Large intestine (tissue), 12 donors: ENCODE results near the gene KRT17. TPM values are rescaled to one million over a fixed set of nuclear protein-coding genes. Genes with fewer than 3 reads are reported as not detected.
A peak's percentile ranks its signal among the peaks of the same experiment; 100 is the strongest.

Experiments used
- DNase-seq, 2 donors: peaks; one replicate each; pipeline versions ENCODE4 v3.0.0 to v3.0.0-alpha.2; 2013
- H3K27ac ChIP-seq: one replicate; pipeline ENCODE4 v1.5.1; 2013; ENCODE audit warnings: low read length
- H3K27me3 ChIP-seq: 2 replicates; pipeline ENCODE4 v1.6.1; 2013; ENCODE audit warnings: low read length; ENCODE audit not compliant: control insufficient read depth, insufficient read depth
- H3K36me3 ChIP-seq: 2 replicates; pipeline ENCODE4 v1.6.1; 2013; ENCODE audit warnings: low read length; ENCODE audit not compliant: control insufficient read depth, insufficient read depth
- H3K4me1 ChIP-seq: one replicate; pipeline ENCODE4 v1.6.1; 2013; ENCODE audit warnings: low read length; ENCODE audit not compliant: control insufficient read depth, insufficient read depth
- H3K4me3 ChIP-seq: one replicate; pipeline ENCODE4 v1.5.1; 2013; ENCODE audit warnings: low read length
- H3K9me3 ChIP-seq: one replicate; pipeline ENCODE4 v1.6.1; 2013; ENCODE audit warnings: mild to moderate bottlenecking, low read depth, low read length, moderate library complexity; ENCODE audit not compliant: control insufficient read depth
- WGBS: methylation state at CpG from one replicate; pipeline ENCODE4 v1.1.5; 2013; ENCODE audit warnings: low lambda C conversion rate; ENCODE audit not compliant: insufficient coverage; 5-methylcytosine and 5-hydroxymethylcytosine counted together
- long read RNA-seq, 11 donors: transcript quantifications; one replicate each; lab custom pipeline, GENCODE V29; 2026
- polyA plus RNA-seq: library from polyadenylated mRNA; unstranded; fragments of 120-200 nt; gene quantifications from one replicate; pipeline ENCODE4 v1.2.1, GENCODE V29; 2013

Gene KRT17
- polyA plus RNA-seq, result 1.1 TPM
- long read RNA-seq, donor 1, result 0 reads
- long read RNA-seq, donor 2, partial matches to known transcripts, result 0 of 1 reads
- long read RNA-seq, donor 2, other reads (novel, unspliced or antisense), result 0 of 1 reads
- long read RNA-seq, donor 3, result 0 reads
- long read RNA-seq, donor 4, result 0 reads
- long read RNA-seq, donor 5, partial matches to known transcripts, result 0 of 3 reads
- long read RNA-seq, donor 5, other reads (novel, unspliced or antisense), result 0 of 3 reads
- long read RNA-seq, donor 6, partial matches to known transcripts, result 0 of 1 reads
- long read RNA-seq, donor 6, other reads (novel, unspliced or antisense), result 0 of 1 reads
- long read RNA-seq, donor 7, partial matches to known transcripts, result 0 of 4 reads
- long read RNA-seq, donor 7, other reads (novel, unspliced or antisense), result 0 of 4 reads
- long read RNA-seq, donor 8, result 0 reads
- long read RNA-seq, donor 9, partial matches to known transcripts, result 0 of 1 reads
- long read RNA-seq, donor 9, other reads (novel, unspliced or antisense), result 0 of 1 reads
- long read RNA-seq, donor 10, partial matches to known transcripts, result 0 of 1 reads
- long read RNA-seq, donor 10, other reads (novel, unspliced or antisense), result 0 of 1 reads
- long read RNA-seq, donor 11, partial matches to known transcripts, result 0 of 1 reads
- long read RNA-seq, donor 11, other reads (novel, unspliced or antisense), result 0 of 1 reads

GRCh38 chr17:41624208-41625101, at the start of gene KRT17:
TSS of gene KRT17 (minus strand) at chr17:41624575. CDS start at chr17:41624509, 66 bp downstream.
- Histone ChIP-seq H3K4me3 (no peak within 1 kb of the TSS), H3K4me1 (no peaks in the 10 kb centered on the region), H3K9me3 (no peaks in the 10 kb centered on the region), H3K27me3 (no peaks in the 10 kb centered on the region), H3K27ac (no peak within 1 kb of the TSS), H3K36me3 (no peaks in the 10 kb centered on the region)
- DNase-seq, result peak; percentile 28 to 29
- WGBS, result no CpG with 5 or more reads among the region's 33 CpGs

- Histone ChIP-seq H3K27me3 (no peaks in the 10 kb centered on the region), H3K9me3 (no peaks in the 10 kb centered on the region), H3K36me3 (no peaks in the 10 kb centered on the region), H3K27ac (no peak overlapping the region), H3K4me1 (peaks cover 13% of the 10 kb centered on the region), H3K4me3 (no peak overlapping the region)
- no peak for DNase-seq
- 100% methylated on average over 1 of the region's 7 CpGs for WGBS
These were observed 47.8 kb upstream of the KRT17 start for GRCh38 chr17:41672153-41672552.

GRCh38 chr17:41667280-41668041, 43.1 kb upstream of the KRT17 start:
- peaks cover 2% of the 10 kb centered on the region for H3K9me3 ChIP-seq
- no peak overlapping the region for H3K27ac ChIP-seq
- WGBS, result 83% methylated on average over 1 of the region's 23 CpGs
- no peak for DNase-seq
- H3K4me1 ChIP-seq, result peaks cover 13% of the 10 kb centered on the region
- no peaks in the 10 kb centered on the region for H3K36me3 ChIP-seq
- no peaks in the 10 kb centered on the region for H3K27me3 ChIP-seq
- H3K4me3 ChIP-seq, result no peak overlapping the region

- Histone ChIP-seq H3K9me3 (peaks cover 2% of the 10 kb centered on the region), H3K4me1 (peaks cover 13% of the 10 kb centered on the region), H3K36me3 (no peaks in the 10 kb centered on the region), H3K4me3 (peak overlapping the region; percentile 47), H3K27ac (no peak overlapping the region), H3K27me3 (no peaks in the 10 kb centered on the region)
- peak; percentile 73 to 79 for DNase-seq
- no CpG with 5 or more reads among the region's 23 CpGs for WGBS
These were observed 42.4 kb upstream of the KRT17 start for GRCh38 chr17:41666708-41667279.

GRCh38 chr17:41666237-41666641, 41.9 kb upstream of the KRT17 start:
- no peaks in the 10 kb centered on the region for H3K27me3 ChIP-seq
- WGBS, result no CpG with 5 or more reads among the region's 11 CpGs
- H3K9me3 ChIP-seq, result peaks cover 2% of the 10 kb centered on the region
- peak overlapping the region; percentile 47 for H3K4me3 ChIP-seq
- H3K4me1 ChIP-seq, result peaks cover 13% of the 10 kb centered on the region
- DNase-seq, result peak; percentile 41 to 73
- no peaks in the 10 kb centered on the region for H3K36me3 ChIP-seq
- peak overlapping the region; percentile 60 for H3K27ac ChIP-seq

- Histone ChIP-seq H3K27me3 (no peaks in the 10 kb centered on the region), H3K27ac (peak overlapping the region; percentile 60), H3K9me3 (peaks cover 2% of the 10 kb centered on the region), H3K4me3 (peak overlapping the region; percentile 47), H3K36me3 (no peaks in the 10 kb centered on the region), H3K4me1 (peaks cover 13% of the 10 kb centered on the region)
- DNase-seq, result peak; percentile 87
- no CpG with 5 or more reads among the region's 39 CpGs for WGBS
These were observed 41.3 kb upstream of the KRT17 start for GRCh38 chr17:41665566-41666236.

- H3K4me3 ChIP-seq, result peak overlapping the region; percentile 47
- peaks cover 13% of the 10 kb centered on the region for H3K4me1 ChIP-seq
- no CpG with 5 or more reads among the region's 15 CpGs for WGBS
- H3K9me3 ChIP-seq, result peaks cover 2% of the 10 kb centered on the region
- no peaks in the 10 kb centered on the region for H3K36me3 ChIP-seq
- no peaks in the 10 kb centered on the region for H3K27me3 ChIP-seq
- no peak for DNase-seq
- H3K27ac ChIP-seq, result no peak overlapping the region
These were observed 40.5 kb upstream of the KRT17 start for GRCh38 chr17:41664587-41665565.

GRCh38 chr17:41664172-41664457, 39.7 kb upstream of the KRT17 start:
- Histone ChIP-seq H3K36me3 (no peaks in the 10 kb centered on the region), H3K27me3 (no peaks in the 10 kb centered on the region), H3K9me3 (peaks cover 2% of the 10 kb centered on the region), H3K4me1 (peaks cover 14% of the 10 kb centered on the region), H3K27ac (no peak overlapping the region), H3K4me3 (no peak overlapping the region)
- no CpG with 5 or more reads among the region's 2 CpGs for WGBS
- no peak for DNase-seq
